Sigmoid colon (tissue), 4 donors: ENCODE data around the gene VWA2.

Experiments used
- POLR2A ChIP-seq, 2 donors: fragments of 450-650 bp; IDR thresholded peaks; one replicate each; pipeline ENCODE4 v1.6.1; 2016; ENCODE audit warnings: antibody characterized with exemption in 2 of 2, mild to moderate bottlenecking in 2 of 2, moderate library complexity in 2 of 2
- POLR2AphosphoS5 ChIP-seq, 4 donors: sonication (generic); formaldehyde crosslinking; IDR thresholded peaks; one replicate each; pipeline ENCODE4 v1.6.1; 2017; ENCODE audit warnings: antibody characterized with exemption in 4 of 4
- TF ChIP-seq, protein P1 (sequence below), 4 experiments: fragments of 450-650 bp in 3 of 4; fragments of 200-600 bp in 1 of 4; IDR thresholded peaks; one replicate each; pipeline ENCODE4 v1.5.1; 2016 to 2019; ENCODE audit warnings: antibody characterized with exemption in 4 of 4, mild to moderate bottlenecking in 3 of 4, moderate library complexity in 2 of 4

DNA sequence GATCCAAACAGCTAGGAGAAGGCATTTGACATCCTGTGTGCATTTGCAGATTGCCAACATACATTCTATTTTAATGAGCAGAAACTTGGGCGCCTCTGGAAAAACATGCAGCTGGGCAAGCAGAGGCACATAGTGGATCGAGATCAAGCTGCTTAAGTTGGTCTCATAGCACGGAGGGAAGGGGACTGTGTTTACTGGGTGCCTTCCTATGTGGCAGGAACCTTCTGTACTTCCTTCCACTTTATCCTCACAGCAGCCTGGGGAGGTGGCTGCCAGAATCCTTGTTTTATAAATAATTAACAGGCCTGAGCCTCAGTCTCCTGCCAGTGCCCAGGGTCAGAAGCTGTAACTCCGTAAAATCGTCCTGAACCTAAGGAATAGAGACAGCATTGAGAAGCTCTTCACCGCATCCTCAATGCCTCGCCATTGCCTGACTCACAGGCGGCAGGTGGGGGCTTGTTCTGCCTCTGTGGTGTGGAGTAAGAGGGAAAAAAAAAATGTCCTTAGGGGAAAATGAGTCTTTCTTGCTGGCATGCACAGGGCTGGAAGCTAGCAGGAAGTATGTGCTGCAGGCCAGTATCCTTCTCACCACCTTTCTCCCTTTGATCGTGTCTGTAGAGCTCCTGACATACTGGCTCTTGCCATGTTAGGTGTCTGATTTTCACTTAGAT lies 6.2 kb downstream of the VWA2 start:
- TF ChIP-seq, protein P1, sequence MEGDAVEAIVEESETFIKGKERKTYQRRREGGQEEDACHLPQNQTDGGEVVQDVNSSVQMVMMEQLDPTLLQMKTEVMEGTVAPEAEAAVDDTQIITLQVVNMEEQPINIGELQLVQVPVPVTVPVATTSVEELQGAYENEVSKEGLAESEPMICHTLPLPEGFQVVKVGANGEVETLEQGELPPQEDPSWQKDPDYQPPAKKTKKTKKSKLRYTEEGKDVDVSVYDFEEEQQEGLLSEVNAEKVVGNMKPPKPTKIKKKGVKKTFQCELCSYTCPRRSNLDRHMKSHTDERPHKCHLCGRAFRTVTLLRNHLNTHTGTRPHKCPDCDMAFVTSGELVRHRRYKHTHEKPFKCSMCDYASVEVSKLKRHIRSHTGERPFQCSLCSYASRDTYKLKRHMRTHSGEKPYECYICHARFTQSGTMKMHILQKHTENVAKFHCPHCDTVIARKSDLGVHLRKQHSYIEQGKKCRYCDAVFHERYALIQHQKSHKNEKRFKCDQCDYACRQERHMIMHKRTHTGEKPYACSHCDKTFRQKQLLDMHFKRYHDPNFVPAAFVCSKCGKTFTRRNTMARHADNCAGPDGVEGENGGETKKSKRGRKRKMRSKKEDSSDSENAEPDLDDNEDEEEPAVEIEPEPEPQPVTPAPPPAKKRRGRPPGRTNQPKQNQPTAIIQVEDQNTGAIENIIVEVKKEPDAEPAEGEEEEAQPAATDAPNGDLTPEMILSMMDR (IDR thresholded peaks at IDR 0.05) = no peak
- TF ChIP-seq POLR2A (IDR thresholded peaks at IDR 0.05) (no peak), POLR2AphosphoS5 (IDR thresholded peaks at IDR 0.05) (no peak)
